Endodermal cell (in vitro differentiated cells): Measurements from ENCODE around the gene SPOUT1. TPM values are rescaled to one million over a fixed set of nuclear protein-coding genes. Genes with fewer than 3 reads are reported as not detected.

Experiments
- DNase-seq: peaks from one replicate; pipeline ENCODE4 v3.0.0-alpha.2; 2017
- H3K27ac ChIP-seq: 2 replicates; pipeline ENCODE4 v1.5.1; 2013; ENCODE audit warnings: mild to moderate bottlenecking, low read depth, low read length, moderate library complexity
- H3K27me3 ChIP-seq: 2 replicates; pipeline ENCODE4 v1.6.1; 2013; ENCODE audit warnings: mild to moderate bottlenecking, low read length, moderate library complexity; ENCODE audit not compliant: insufficient read depth, control insufficient read depth, poor library complexity, severe bottlenecking
- H3K36me3 ChIP-seq: 2 replicates; pipeline ENCODE4 v1.7.0; 2013; ENCODE audit warnings: mild to moderate bottlenecking, low read length, moderate library complexity; ENCODE audit not compliant: control insufficient read depth, insufficient read depth
- H3K4me1 ChIP-seq: one replicate; pipeline ENCODE4 v1.7.0; 2013; ENCODE audit warnings: low read length; ENCODE audit not compliant: control insufficient read depth, insufficient read depth
- H3K4me3 ChIP-seq: 2 replicates; pipeline ENCODE4 v1.5.1; 2013; ENCODE audit warnings: mild to moderate bottlenecking, low read length, moderate library complexity
- H3K9ac ChIP-seq: 2 replicates; pipeline ENCODE4 v1.6.1; 2013; ENCODE audit warnings: mild to moderate bottlenecking, low read length, moderate library complexity; ENCODE audit not compliant: poor library complexity, severe bottlenecking; ENCODE audit errors: extremely low read depth
- H3K9me3 ChIP-seq: 2 replicates; pipeline ENCODE4 v1.6.1; 2013; ENCODE audit warnings: mild to moderate bottlenecking, low read length, moderate library complexity; ENCODE audit not compliant: control insufficient read depth
- H3K27ac Mint-ChIP-seq: 2 replicates; pipeline ENCODE4 v1.8.0; 2020; ENCODE audit warnings: mixed read lengths
- H3K27me3 Mint-ChIP-seq: 2 replicates; pipeline ENCODE4 v1.8.0; 2021; ENCODE audit warnings: mild to moderate bottlenecking, mixed read lengths; ENCODE audit not compliant: insufficient read depth
- H3K36me3 Mint-ChIP-seq: 2 replicates; pipeline ENCODE4 v1.8.0; 2020; ENCODE audit warnings: low read depth, mixed read lengths
- H3K4me1 Mint-ChIP-seq: 2 replicates; pipeline ENCODE4 v1.8.0; 2020; ENCODE audit warnings: mixed read lengths
- H3K4me3 Mint-ChIP-seq: 2 replicates; pipeline ENCODE4 v1.8.0; 2020; ENCODE audit warnings: mild to moderate bottlenecking, moderate library complexity, mixed read lengths
- H3K9me3 Mint-ChIP-seq: 2 replicates; pipeline ENCODE4 v1.8.0; 2020; ENCODE audit warnings: mild to moderate bottlenecking, mixed read lengths
- WGBS, 2 experiments: methylation state at CpG; one replicate each; pipeline versions ENCODE4 v1.1.5 to v1.1.7; 2013; ENCODE audit warnings: missing lambda C conversion rate in 2 of 2, mixed read lengths in 1 of 2; ENCODE audit not compliant: insufficient coverage in 1 of 2, insufficient read length in 1 of 2; 5-methylcytosine and 5-hydroxymethylcytosine counted together
- total RNA-seq, 2 donors: library from RNA; stranded (reverse); fragmentation: NEBNext Ultra II Directional in 1 of 2; extraction: Animal tissue kit (Norgen Biotek cat#: 25700) in 1 of 2; gene quantifications; 2 replicates in 1 of 2; 3 replicates in 1 of 2; pipeline ENCODE4 v1.2.1, GENCODE V29; 2021
- TF ChIP-seq, protein P1 (sequence below): fragments of 200-600 bp; sonication (generic); conservative IDR thresholded peaks from 2 replicates; pipeline ENCODE4 v1.5.0; 2021; ENCODE audit warnings: antibody characterized with exemption, mild to moderate bottlenecking

The SPOUT1 gene
- total RNA-seq, 2 donors from 2014 or later = 66.9 to 86.5 TPM

GRCh38 chr9:128870128-128870940, 40.7 kb upstream of the SPOUT1 start:
- WGBS, 2 experiments = 95 to 97% methylated on average over 7 of the region's 7 CpGs

DNA sequence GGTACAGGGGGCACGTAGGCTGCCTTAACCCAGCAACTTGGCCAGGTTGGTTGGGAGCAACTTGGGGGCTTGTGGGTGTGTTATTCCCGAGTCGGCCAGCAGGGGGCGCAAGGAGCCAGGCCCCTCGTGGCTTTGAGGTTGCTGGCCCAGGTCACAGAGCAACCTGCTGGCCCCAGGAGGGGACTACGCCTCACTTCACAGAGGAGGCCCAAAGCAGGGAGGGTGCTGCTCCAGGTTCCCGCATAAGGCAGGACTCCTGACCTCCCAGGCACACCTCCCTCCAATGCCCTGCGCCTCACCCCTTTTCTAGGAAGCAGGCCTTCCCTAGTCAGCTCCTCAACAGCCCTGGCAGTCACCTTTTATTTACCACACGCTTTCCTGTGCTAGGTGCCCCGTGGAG, 34.1 kb upstream of the SPOUT1 start:
- no peaks in the 10 kb centered on the region for H3K27me3 ChIP-seq
- no peaks in the 10 kb centered on the region for H3K36me3 ChIP-seq
- peak; percentile 97 for DNase-seq
- Mint-ChIP-seq H3K27me3 (no peaks in the 10 kb centered on the region), H3K4me3 (no peak overlapping the region), H3K4me1 (peaks cover 26% of the 10 kb centered on the region), H3K36me3 (no peaks in the 10 kb centered on the region), H3K9me3 (no peaks in the 10 kb centered on the region), H3K27ac (peak overlapping the region; percentile 80)
- H3K9me3 ChIP-seq = no peaks in the 10 kb centered on the region
- no peak overlapping the region for H3K4me3 ChIP-seq
- H3K4me1 ChIP-seq = peaks cover 10% of the 10 kb centered on the region
- no peak overlapping the region for H3K9ac ChIP-seq
- H3K27ac ChIP-seq = no peak overlapping the region
- WGBS, 2 experiments = 41 to 51% methylated on average over 7 to 10 of the region's 10 CpGs
- TF ChIP-seq, protein P1, sequence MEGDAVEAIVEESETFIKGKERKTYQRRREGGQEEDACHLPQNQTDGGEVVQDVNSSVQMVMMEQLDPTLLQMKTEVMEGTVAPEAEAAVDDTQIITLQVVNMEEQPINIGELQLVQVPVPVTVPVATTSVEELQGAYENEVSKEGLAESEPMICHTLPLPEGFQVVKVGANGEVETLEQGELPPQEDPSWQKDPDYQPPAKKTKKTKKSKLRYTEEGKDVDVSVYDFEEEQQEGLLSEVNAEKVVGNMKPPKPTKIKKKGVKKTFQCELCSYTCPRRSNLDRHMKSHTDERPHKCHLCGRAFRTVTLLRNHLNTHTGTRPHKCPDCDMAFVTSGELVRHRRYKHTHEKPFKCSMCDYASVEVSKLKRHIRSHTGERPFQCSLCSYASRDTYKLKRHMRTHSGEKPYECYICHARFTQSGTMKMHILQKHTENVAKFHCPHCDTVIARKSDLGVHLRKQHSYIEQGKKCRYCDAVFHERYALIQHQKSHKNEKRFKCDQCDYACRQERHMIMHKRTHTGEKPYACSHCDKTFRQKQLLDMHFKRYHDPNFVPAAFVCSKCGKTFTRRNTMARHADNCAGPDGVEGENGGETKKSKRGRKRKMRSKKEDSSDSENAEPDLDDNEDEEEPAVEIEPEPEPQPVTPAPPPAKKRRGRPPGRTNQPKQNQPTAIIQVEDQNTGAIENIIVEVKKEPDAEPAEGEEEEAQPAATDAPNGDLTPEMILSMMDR = peak; percentile 99

More at GRCh38 chr9:128870128-128870940, 40.7 kb upstream of the SPOUT1 start:
- H3K27ac ChIP-seq = no peak overlapping the region
- peaks cover 11% of the 10 kb centered on the region for H3K36me3 ChIP-seq
- H3K9me3 ChIP-seq = no peaks in the 10 kb centered on the region
- TF ChIP-seq, protein P1 = no peak
- H3K9ac ChIP-seq = no peak overlapping the region
- no peak for DNase-seq
- H3K4me3 ChIP-seq = no peak overlapping the region
- no peaks in the 10 kb centered on the region for H3K9me3 Mint-ChIP-seq
- peaks cover 13% of the 10 kb centered on the region for H3K36me3 Mint-ChIP-seq
- no peak overlapping the region for H3K27ac Mint-ChIP-seq
- no peaks in the 10 kb centered on the region for H3K4me1 ChIP-seq
- no peaks in the 10 kb centered on the region for H3K27me3 ChIP-seq
- no peaks in the 10 kb centered on the region for H3K27me3 Mint-ChIP-seq
- no peaks in the 10 kb centered on the region for H3K4me1 Mint-ChIP-seq
- H3K4me3 Mint-ChIP-seq = no peak overlapping the region

- no peaks in the 10 kb centered on the region for H3K27me3 ChIP-seq
- TF ChIP-seq, protein P1 = no peak
- no peak for DNase-seq
- no peak overlapping the region for H3K9ac ChIP-seq
- no peak overlapping the region for H3K4me3 Mint-ChIP-seq
- H3K27ac ChIP-seq = no peak overlapping the region
- 94 to 95% methylated on average over 5 to 6 of the region's 6 CpGs for WGBS, 2 experiments
- H3K27ac Mint-ChIP-seq = peak overlapping the region; percentile 92
- no peaks in the 10 kb centered on the region for H3K9me3 ChIP-seq
- H3K4me3 ChIP-seq = no peak overlapping the region
- H3K27me3 Mint-ChIP-seq = no peaks in the 10 kb centered on the region
- no peaks in the 10 kb centered on the region for H3K9me3 Mint-ChIP-seq
- peaks cover 26% of the 10 kb centered on the region for H3K4me1 Mint-ChIP-seq
- no peaks in the 10 kb centered on the region for H3K36me3 ChIP-seq
- H3K4me1 ChIP-seq = peaks cover 10% of the 10 kb centered on the region
- H3K36me3 Mint-ChIP-seq = no peaks in the 10 kb centered on the region
Observed at GRCh38 chr9:128862401-128862851, 32.8 kb upstream of the SPOUT1 start.
